GM18861 (cell line): Measurements from ENCODE around the gene SOX8.
"Not testable (repeated sequence)": the region's sequence is repeated elsewhere in the genome, so short reads cannot be mapped to it uniquely, and the experiment has no call there.

ENCODE experiments used
- ATAC-seq: cut with Tn5 transposase; IDR thresholded peaks from one replicate; pipeline ENCODE4 v1.9.1; 2021; ENCODE audit not compliant: unreplicated experiment

Gene SOX8

GRCh38 chr16:953818-954217, 27.8 kb upstream of the SOX8 start:
- ATAC-seq = not testable (repeated sequence)

GRCh38 chr16:955766-956165, 25.8 kb upstream of the SOX8 start:
- not testable (repeated sequence) for ATAC-seq

DNA sequence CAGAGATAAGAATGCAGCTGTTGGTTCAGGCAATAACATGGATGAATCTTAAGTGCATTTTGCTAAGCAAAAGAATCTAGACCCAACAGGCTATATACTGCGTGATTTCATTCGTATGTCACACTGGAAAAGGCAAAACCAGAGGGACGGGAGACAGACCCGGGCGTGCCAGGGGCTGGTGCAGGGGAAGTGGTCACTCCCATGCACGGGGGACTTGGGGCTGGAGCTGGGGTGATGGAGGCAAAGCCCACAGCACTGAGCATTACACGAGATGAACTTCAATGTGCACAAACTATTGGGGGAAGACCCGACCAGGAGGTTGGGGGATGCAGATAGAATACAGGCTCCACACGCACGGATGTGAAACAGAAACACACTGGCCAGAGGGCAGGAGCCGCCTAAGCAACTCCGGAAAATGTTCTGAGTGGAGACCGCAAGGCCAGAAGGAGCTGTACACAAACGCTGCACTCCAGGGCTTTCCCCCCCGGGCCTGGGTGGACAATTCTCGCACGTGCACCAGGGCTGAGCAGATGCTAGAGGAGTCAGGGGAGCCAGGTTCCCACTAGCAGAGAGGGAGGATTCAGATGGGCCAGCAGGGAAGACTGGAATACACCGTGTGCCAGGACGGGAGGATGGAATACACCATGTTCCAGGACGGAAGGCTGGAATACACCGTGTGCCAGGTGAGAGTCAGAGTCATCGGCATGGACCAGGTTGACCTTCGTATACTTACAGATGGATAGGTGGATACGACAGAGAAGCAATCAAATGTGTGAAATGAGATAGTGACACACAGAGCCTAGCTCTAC, 22.1 kb upstream of the SOX8 start:
- ATAC-seq = no peak

DNA sequence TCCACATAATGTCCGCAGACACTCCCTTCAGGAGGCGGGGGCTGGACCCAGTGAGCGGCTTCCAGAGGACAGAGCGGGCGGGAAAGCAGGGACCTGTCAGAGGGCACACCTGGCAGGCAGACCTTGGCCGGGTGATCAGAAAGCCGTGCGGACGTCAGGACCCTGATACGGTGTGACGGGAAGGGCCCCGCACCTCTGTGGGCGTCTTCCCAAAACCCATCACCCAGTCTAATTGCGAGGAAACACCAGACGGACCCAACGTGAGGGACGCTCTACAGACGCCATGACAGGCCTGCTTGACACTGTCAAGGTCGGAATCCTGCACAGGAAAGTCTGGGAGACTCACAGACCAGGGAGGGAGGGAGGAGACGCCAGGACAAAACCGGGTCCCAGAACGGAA, 19.2 kb upstream of the SOX8 start:
- no peak for ATAC-seq

GRCh38 chr16:962901-963814, 18.4 kb upstream of the SOX8 start:
- ATAC-seq = no peak

GRCh38 chr16:963913-964312, 17.7 kb upstream of the SOX8 start:
- ATAC-seq = no peak

- ATAC-seq = no peak
These were observed 17.1 kb upstream of the SOX8 start for GRCh38 chr16:964356-965035.

DNA sequence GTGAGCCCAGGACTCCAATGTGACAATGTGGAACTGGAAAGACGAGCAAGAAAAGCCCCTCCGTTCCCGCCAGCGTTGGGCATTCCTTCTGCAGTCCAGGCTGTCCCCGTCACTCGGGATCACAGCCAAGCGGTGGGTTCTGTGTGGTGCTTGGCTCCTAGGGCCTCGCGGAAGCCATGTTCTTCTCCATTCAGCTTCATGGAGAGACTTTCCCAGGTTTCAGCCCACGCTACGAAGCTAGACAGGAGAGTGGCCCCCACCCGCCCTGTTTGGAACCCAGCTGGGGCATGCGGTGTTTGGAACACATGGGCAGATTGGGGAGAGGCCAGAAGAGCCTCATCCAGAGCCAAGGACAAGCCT, 16.6 kb upstream of the SOX8 start:
- ATAC-seq = no peak

GRCh38 chr16:965487-965886, 16.1 kb upstream of the SOX8 start:
- no peak for ATAC-seq

GRCh38 chr16:966035-966434, 15.5 kb upstream of the SOX8 start:
- ATAC-seq = no peak

DNA sequence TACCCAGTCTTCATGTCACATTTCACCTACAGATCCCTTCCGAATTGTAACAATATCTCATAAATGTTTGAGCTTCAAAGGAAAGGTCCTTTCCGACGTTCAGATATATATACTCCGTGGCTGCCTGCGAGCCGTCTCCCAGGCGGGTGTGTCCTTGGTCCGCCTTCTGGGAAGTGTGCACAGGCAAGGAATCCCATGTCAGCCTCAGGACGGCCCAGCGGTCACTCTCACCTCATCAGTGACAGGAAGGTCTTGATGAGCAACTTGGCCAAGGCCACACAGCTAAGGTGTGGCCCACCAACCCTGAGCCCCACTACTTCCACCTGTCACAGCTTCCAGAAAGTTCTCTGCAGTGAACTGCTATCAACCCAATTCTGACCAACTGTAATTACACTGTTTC, 15.1 kb upstream of the SOX8 start:
- ATAC-seq = no peak

DNA sequence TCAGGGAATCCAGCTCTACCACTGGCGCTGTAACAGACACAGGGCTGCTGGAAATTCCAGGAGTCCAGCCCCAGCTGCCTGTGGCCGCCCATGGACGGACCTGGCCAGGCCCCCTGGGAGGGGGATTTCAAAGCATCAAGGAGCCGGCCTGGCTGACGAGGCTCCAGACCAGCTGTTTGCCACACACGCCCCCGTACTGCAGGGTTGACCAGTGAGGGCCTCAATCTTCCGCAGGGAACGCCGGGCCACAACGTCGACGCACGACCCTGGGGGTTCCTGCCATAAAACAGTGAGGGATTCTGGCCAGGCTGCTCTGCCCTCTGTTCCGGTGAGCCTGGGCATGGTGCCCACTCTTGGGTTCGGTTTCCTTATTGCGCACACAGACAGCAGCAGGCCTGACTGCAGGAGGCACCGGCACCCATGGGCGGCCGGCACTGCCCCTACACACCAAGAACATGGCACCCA, 14.5 kb upstream of the SOX8 start:
- ATAC-seq = no peak

GRCh38 chr16:967546-968295, 13.8 kb upstream of the SOX8 start:
- ATAC-seq = no peak

- no peak for ATAC-seq
These were observed 12.9 kb upstream of the SOX8 start for GRCh38 chr16:968620-969019.

- no peak for ATAC-seq
These were observed 11.8 kb upstream of the SOX8 start for GRCh38 chr16:969508-970385.

- peak; percentile 7 for ATAC-seq
These were observed 11.2 kb upstream of the SOX8 start for GRCh38 chr16:970386-970765.

DNA sequence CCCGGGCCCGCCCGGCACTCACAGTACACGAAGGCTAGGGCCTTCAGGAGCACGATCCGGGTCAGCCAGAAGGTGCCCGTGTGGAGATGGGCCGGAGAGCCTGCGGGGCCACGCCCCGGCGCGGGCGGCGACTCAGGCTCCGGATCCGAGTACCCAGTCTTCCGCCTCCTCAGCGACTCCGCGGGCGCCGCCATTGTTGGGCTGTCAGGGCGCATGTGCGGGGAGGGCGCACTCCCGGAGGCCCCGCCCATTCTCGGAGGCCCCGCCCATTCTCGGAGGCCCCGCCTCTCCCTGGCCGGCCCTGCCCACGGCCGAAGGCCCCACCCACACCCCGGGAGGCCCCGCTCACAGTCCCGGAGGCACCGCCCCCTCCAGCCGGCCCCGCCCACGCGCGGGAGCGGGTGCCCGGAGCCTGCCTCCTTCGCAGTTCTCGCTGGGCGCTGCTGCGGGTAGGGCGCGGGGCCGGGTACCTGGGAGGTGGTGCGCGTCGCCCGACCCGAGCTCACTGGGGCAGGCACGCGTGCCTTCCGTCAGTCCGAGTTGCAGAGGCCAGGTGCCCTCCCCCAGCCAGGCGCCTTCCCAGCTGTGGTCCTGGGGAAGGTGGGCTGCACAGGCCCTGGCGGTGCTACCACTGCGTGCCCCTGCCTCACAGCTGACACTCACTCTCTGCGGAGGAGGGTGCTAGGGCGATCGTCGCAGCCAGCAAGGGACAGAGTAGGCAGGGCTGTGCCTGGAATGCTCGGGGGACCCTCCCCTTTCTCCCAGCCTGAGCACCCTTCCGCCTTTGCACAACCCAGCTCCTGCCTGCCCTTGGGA, 10.6 kb upstream of the SOX8 start, which contains the start of gene LMF1:
LMF1 (minus strand) TSS at position 219 of the 816 bp plus-strand sequence; CDS start at position 215, 4 bp downstream.
- ATAC-seq = peak; percentile 66

DNA sequence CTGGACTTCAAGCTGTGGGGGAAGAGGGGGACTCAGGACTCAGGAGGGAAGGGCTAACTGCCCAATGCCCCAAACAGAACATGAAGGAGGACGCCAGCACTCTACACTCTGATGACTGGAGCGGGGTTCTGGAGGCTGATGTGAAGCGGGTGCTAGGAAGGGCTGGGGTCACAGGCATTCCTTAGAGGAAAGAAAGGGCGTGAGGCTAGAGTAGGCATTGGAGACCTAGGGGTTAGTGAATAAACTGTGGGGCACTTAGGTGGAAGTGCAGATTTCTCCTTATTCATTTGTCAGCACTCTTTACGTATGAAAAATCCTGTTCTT, 10.0 kb upstream of the SOX8 start:
- no peak for ATAC-seq

- ATAC-seq = no peak
These were observed 9.6 kb upstream of the SOX8 start for GRCh38 chr16:971981-972315.
